Astrocyte of the spinal cord (primary cell): ENCODE results near the gene DDOST.

ENCODE experiments used
- DNase-seq: peaks from one replicate; pipeline ENCODE4 v3.0.0; 2011; ENCODE audit warnings: low read depth, low spot score
- H3K4me3 ChIP-seq: 2 replicates; pipeline ENCODE4 v1.5.1; 2011; ENCODE audit warnings: low read depth, mild to moderate bottlenecking, low read length, moderate library complexity
- in situ Hi-C: cut with HindIII; loops from 2 replicates; pipeline ENCODE4 v1.10.0; 2017; ENCODE audit warnings: low sequenced_read_pairs
- TF ChIP-seq, protein P1 (sequence below): IDR thresholded peaks from 2 replicates; pipeline ENCODE4 v1.5.1; 2012; ENCODE audit warnings: low read depth, mild to moderate bottlenecking, low read length, inconsistent platforms

DDOST gene

GRCh38 chr1:20693623-20694022 is 32.5 kb upstream of the DDOST start:
- no peak overlapping the region for H3K4me3 ChIP-seq
- no peak for DNase-seq
- in situ Hi-C loops = no loop called here
- TF ChIP-seq, protein P1, sequence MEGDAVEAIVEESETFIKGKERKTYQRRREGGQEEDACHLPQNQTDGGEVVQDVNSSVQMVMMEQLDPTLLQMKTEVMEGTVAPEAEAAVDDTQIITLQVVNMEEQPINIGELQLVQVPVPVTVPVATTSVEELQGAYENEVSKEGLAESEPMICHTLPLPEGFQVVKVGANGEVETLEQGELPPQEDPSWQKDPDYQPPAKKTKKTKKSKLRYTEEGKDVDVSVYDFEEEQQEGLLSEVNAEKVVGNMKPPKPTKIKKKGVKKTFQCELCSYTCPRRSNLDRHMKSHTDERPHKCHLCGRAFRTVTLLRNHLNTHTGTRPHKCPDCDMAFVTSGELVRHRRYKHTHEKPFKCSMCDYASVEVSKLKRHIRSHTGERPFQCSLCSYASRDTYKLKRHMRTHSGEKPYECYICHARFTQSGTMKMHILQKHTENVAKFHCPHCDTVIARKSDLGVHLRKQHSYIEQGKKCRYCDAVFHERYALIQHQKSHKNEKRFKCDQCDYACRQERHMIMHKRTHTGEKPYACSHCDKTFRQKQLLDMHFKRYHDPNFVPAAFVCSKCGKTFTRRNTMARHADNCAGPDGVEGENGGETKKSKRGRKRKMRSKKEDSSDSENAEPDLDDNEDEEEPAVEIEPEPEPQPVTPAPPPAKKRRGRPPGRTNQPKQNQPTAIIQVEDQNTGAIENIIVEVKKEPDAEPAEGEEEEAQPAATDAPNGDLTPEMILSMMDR = no peak

- TF ChIP-seq, protein P1 = no peak
- DNase-seq = no peak
- in situ Hi-C loops = no loop called here
- no peak overlapping the region for H3K4me3 ChIP-seq
Measured at GRCh38 chr1:20691872-20692271, 30.7 kb upstream of the DDOST start.

DNA sequence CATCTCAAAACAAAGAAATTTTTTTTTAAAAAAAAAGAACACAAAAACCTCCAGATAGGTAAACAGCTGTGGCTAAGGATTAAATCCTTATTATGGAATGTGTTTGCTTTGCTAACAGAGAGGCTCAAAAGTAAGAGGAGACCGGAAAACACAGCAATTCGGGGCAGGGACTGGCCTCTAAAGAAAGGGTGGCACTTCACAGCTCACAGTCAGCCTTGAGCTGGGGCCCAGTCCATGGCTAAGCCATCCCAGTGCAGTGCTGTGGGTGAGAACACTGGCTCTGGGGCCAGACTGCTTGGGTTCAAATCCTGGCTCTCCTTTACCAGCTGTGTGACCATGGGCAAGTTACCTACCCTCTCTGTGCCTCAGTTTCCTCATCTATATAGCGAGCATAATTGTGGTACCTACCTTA is 28.5 kb upstream of the DDOST start:
- H3K4me3 ChIP-seq = no peak overlapping the region
- in situ Hi-C loops = no loop called here
- TF ChIP-seq, protein P1 = no peak

DNA sequence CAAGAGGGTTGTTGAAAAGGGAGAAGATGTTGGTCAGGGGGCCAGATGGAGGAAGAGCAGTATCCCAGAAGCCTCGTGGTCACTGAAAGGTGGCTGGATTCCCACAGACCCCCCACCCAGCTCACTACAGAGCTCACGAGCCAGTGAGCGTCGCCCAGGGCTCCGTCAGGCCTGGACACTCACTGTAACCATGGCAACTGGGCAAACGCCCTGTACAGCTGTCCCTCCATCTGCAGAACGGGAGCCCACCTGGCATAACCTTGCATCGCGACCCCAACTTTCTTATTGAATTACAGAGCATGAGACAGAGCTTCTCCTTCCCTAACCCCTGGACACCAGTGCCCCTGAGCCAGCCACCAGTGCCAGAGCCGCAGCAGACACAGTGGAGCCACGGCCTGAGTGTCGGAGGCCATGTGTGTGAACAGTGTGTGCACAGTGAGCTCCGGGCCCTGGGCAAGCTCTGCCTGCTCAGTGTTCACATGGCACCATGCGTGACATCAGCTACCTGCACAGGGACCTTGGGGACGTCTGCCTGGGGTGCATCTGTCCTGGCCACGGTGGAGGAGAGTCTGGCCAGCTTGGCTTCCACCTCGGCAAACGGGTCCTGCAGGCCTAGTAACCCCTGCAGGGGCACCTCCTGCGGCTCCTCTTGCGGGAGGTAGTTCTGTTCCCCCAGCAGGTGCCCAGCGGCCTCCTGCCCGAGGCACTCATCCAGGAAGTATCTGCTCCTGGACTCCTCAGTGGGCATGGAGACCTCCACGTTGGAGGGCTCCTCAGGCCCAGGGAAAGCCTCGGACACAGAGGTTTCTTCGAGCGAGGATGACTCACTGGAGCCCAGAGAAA is 25.9 kb upstream of the DDOST start:
- in situ Hi-C loops = no loop called here
- no peak overlapping the region for H3K4me3 ChIP-seq
- DNase-seq = no peak
- TF ChIP-seq, protein P1 = no peak

More for the DNA sequence above, 28.5 kb upstream of the DDOST start:
- DNase-seq = no peak

DNA sequence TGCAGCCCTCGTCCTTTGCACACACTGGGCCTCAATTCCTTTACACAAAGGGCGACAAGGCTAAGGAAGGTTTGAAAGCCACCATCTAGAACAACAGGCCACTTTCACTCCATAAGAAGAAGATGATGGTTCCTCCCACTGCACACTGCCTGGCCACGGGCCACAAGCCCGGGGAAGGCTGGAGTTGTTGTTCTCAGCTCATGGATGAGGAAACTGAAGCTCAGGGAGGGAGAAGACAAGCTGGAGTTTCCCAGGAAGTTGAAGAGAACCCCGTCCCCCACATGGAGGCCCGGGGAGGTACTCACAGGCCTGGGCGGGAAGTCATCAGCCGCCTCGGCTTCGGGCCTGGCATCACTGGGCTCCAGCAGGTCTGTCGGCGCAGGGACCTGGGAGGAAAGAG is 24.6 kb upstream of the DDOST start:
- in situ Hi-C loops = no loop called here
- TF ChIP-seq, protein P1 = no peak
- no peak overlapping the region for H3K4me3 ChIP-seq
- no peak for DNase-seq

DNA sequence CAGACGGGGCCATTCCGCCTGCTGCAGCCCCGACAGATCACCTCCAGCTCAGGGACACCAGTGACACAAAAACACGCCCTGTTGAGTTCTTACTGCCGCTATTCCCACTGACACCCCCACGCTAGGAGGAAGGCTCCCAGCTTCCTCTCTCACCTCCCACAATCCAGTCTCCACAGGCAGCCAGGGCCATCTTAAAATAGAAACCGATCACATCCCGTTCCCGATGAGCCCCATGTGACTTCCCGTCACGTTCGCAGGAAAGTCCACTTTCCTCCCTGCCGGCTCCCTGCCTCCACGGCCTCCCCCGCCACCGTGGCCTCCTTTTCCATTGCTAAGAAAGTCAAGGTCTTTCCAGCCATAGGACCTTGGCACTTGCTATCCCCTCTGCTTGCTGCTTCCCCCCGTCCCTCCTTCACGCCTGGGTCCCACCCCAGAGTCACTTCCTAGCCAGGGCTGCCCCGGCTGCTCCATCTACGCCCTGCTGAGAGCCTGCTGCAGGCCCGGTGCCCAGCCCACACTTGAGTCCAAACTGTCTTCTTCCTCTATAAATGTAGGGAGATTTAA is 24.0 kb upstream of the DDOST start:
- DNase-seq = no peak
- TF ChIP-seq, protein P1 = no peak
- H3K4me3 ChIP-seq = no peak overlapping the region
- in situ Hi-C loops = no loop called here
